A673 (cell line): ENCODE data around the gene ANAPC16.

ENCODE experiments used
- EZH2 ChIP-seq: fragments of 200-600 bp; sonication (generic); IDR thresholded peaks from 2 replicates; pipeline ENCODE4 v1.6.1; 2017; ENCODE audit warnings: borderline replicate concordance, low read depth, mild to moderate bottlenecking, mixed read lengths, antibody characterized with exemption, low read length; ENCODE audit not compliant: poor library complexity, severe bottlenecking
- TF ChIP-seq, protein P1 (sequence below): fragments of 300-800, 200-600 bp; sonication (generic); conservative IDR thresholded peaks from 2 replicates; pipeline ENCODE4 v1.5.1; 2017; ENCODE audit warnings: low read depth, mild to moderate bottlenecking, antibody characterized with exemption, low read length, moderate library complexity, mixed read lengths

- TF ChIP-seq, protein P1, sequence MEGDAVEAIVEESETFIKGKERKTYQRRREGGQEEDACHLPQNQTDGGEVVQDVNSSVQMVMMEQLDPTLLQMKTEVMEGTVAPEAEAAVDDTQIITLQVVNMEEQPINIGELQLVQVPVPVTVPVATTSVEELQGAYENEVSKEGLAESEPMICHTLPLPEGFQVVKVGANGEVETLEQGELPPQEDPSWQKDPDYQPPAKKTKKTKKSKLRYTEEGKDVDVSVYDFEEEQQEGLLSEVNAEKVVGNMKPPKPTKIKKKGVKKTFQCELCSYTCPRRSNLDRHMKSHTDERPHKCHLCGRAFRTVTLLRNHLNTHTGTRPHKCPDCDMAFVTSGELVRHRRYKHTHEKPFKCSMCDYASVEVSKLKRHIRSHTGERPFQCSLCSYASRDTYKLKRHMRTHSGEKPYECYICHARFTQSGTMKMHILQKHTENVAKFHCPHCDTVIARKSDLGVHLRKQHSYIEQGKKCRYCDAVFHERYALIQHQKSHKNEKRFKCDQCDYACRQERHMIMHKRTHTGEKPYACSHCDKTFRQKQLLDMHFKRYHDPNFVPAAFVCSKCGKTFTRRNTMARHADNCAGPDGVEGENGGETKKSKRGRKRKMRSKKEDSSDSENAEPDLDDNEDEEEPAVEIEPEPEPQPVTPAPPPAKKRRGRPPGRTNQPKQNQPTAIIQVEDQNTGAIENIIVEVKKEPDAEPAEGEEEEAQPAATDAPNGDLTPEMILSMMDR: no peak
- TF ChIP-seq EZH2: no peak
These were observed 60.9 kb downstream of the ANAPC16 start for GRCh38 chr10:72276421-72277339.
